NCI-H128 (cell line): ENCODE measurements around the gene RPL36.
A peak's percentile ranks its signal among the peaks of the same experiment; 100 is the strongest.

Experiments
- DNase-seq: peaks from one replicate; lab custom pipeline; 2025; ENCODE audit not compliant: unreplicated experiment; lab: John Stamatoyannopoulos, UW

Gene RPL36

GRCh38 chr19:5673752-5674151 is 16.3 kb upstream of the RPL36 start:
- no peak for DNase-seq

GRCh38 chr19:5674714-5675113 is 15.4 kb upstream of the RPL36 start:
- DNase-seq: no peak

- no peak for DNase-seq
Measured at GRCh38 chr19:5676105-5676771, 13.9 kb upstream of the RPL36 start.

- DNase-seq: no peak
Measured at GRCh38 chr19:5676772-5677105, 13.4 kb upstream of the RPL36 start.

- no peak for DNase-seq
Measured at GRCh38 chr19:5677136-5677535, 13.0 kb upstream of the RPL36 start.

GRCh38 chr19:5677580-5677979 is 12.5 kb upstream of the RPL36 start:
- DNase-seq: no peak

- DNase-seq: no peak
Measured at GRCh38 chr19:5678071-5678718, 11.9 kb upstream of the RPL36 start.

GRCh38 chr19:5679289-5680083 is 10.6 kb upstream of the RPL36 start:
- no peak for DNase-seq

- DNase-seq: no peak
Measured at GRCh38 chr19:5680084-5680436, 10.0 kb upstream of the RPL36 start.

GRCh38 chr19:5680437-5681368 is 9.4 kb upstream of the RPL36 start, which contains the start of the genes HSD11B1L and MICOS13:
TSS of gene HSD11B1L (plus strand) at chr19:5681027. CDS start at chr19:5684833, 3,806 bp downstream.
TSS of gene MICOS13 (minus strand) at chr19:5680516. CDS start at chr19:5680486, 30 bp downstream.
- DNase-seq: peak; percentile 96

- no peak for DNase-seq
Measured at GRCh38 chr19:5681391-5682106, 8.5 kb upstream of the RPL36 start.

- DNase-seq: no peak
Measured at GRCh38 chr19:5682107-5682482, 8.0 kb upstream of the RPL36 start.

- DNase-seq: no peak
Measured at GRCh38 chr19:5683177-5683886, 6.8 kb upstream of the RPL36 start.

- no peak for DNase-seq
Measured at GRCh38 chr19:5684694-5685430, 5.2 kb upstream of the RPL36 start.

- no peak for DNase-seq
Measured at GRCh38 chr19:5686326-5686646, 3.8 kb upstream of the RPL36 start.

GRCh38 chr19:5686647-5687359 is 3.3 kb upstream of the RPL36 start:
- peak; percentile 64 for DNase-seq

GRCh38 chr19:5687360-5688198 is 2.5 kb upstream of the RPL36 start:
- no peak for DNase-seq
